ENCODE data around the gene PTPN13.

DNA sequence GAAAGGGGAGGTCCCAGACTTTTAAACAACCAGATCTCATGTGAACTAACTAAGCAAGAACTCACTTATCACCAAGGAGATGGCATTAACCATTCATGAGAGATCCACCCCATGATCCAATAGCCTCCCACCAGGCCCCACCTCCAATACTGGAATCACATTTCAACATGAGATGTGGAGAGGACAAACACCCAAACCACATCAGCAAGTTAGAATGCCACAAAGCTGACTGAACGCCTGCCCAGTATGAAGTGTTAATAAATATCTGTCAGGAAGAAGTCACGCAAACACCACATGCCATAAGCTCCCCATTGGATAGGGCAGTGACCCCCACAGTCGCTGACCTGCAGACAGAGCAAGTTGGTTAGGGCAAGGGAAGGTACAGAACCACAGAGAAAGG is 240.8 kb downstream of the PTPN13 start:
- TF ChIP-seq, protein P1, sequence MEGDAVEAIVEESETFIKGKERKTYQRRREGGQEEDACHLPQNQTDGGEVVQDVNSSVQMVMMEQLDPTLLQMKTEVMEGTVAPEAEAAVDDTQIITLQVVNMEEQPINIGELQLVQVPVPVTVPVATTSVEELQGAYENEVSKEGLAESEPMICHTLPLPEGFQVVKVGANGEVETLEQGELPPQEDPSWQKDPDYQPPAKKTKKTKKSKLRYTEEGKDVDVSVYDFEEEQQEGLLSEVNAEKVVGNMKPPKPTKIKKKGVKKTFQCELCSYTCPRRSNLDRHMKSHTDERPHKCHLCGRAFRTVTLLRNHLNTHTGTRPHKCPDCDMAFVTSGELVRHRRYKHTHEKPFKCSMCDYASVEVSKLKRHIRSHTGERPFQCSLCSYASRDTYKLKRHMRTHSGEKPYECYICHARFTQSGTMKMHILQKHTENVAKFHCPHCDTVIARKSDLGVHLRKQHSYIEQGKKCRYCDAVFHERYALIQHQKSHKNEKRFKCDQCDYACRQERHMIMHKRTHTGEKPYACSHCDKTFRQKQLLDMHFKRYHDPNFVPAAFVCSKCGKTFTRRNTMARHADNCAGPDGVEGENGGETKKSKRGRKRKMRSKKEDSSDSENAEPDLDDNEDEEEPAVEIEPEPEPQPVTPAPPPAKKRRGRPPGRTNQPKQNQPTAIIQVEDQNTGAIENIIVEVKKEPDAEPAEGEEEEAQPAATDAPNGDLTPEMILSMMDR (conservative IDR thresholded peaks at IDR 0.05) = no peak
- TF ChIP-seq ZFX (IDR thresholded peaks at IDR 0.05) = no peak
